ENCODE results near the gene CORO7.

Gene CORO7

DNA sequence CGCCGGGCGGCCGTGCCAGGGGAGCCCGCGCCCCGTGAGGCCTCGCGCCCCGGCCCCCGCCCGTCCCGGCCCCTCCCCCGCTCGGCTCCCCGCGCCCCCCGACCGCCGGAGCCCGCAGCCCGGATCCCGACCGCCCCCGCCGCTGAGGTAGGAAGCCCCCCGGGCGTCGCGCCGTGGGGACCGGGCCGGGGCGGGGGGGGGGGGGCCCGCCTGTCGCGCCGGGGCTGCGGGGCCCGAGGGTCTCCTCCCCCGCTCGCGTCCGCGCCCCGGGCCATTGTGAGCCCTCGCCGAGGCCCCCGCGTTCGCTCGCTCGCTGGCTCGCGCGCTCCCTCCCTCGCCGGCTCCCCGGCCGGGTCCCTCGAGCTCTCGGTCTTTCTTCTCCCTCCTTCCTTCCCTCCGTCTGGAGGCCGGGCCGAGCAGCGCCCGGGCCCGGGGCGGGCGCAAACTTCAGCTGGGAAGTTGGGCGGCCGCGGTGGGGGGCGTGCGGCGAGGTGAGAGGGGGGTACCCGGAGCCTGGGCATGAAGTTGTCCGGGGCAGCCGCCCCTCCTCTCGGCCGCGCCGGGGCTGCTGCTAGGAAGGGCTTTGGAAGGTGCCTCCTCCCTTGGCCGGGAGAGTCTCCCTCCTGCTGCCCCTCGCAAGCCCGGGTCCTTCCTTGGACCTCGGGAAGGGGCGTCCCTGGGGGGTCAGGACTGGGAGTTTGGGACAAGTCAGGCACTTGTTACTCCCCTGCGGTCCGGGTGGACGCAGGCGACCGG lies 100.1 kb downstream of the CORO7 start:
- H3K27ac ChIP-seq (ENCODE audit: low read length) = no peak overlapping the region
- H3K4me2 ChIP-seq (ENCODE audit: low read length) = peak overlapping the region; percentile 62
- no peaks in the 10 kb centered on the region for H3K79me2 ChIP-seq (ENCODE audit: low read length)
- H3K4me1 ChIP-seq (ENCODE audit: low read length) = peaks cover 11% of the 10 kb centered on the region
- no peak overlapping the region for H3K9ac ChIP-seq (ENCODE audit: low read length)
- TF ChIP-seq, protein P1, sequence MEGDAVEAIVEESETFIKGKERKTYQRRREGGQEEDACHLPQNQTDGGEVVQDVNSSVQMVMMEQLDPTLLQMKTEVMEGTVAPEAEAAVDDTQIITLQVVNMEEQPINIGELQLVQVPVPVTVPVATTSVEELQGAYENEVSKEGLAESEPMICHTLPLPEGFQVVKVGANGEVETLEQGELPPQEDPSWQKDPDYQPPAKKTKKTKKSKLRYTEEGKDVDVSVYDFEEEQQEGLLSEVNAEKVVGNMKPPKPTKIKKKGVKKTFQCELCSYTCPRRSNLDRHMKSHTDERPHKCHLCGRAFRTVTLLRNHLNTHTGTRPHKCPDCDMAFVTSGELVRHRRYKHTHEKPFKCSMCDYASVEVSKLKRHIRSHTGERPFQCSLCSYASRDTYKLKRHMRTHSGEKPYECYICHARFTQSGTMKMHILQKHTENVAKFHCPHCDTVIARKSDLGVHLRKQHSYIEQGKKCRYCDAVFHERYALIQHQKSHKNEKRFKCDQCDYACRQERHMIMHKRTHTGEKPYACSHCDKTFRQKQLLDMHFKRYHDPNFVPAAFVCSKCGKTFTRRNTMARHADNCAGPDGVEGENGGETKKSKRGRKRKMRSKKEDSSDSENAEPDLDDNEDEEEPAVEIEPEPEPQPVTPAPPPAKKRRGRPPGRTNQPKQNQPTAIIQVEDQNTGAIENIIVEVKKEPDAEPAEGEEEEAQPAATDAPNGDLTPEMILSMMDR (IDR thresholded peaks at IDR 0.05; ENCODE audit: low read depth, low read length) = no peak
- TF ChIP-seq EZH2phosphoT487 (IDR thresholded peaks at IDR 0.05; ENCODE audit: low read depth) = no peak
- H3K9me3 ChIP-seq (ENCODE audit: insufficient read depth, low read length) = no peaks in the 10 kb centered on the region
- H4K20me1 ChIP-seq (ENCODE audit: insufficient read depth, low read length) = no peaks in the 10 kb centered on the region
- H3K36me3 ChIP-seq (replicated peaks; ENCODE audit: low read depth, low read length) = no peaks in the 10 kb centered on the region
- H3K4me3 ChIP-seq (ENCODE audit: low read length) = peak overlapping the region; percentile 74
- peaks cover 24% of the 10 kb centered on the region for H3K27me3 ChIP-seq (ENCODE audit: low read depth, low read length)
- no peak overlapping the region for H2AFZ ChIP-seq (ENCODE audit: low read depth, low read length)

DNA sequence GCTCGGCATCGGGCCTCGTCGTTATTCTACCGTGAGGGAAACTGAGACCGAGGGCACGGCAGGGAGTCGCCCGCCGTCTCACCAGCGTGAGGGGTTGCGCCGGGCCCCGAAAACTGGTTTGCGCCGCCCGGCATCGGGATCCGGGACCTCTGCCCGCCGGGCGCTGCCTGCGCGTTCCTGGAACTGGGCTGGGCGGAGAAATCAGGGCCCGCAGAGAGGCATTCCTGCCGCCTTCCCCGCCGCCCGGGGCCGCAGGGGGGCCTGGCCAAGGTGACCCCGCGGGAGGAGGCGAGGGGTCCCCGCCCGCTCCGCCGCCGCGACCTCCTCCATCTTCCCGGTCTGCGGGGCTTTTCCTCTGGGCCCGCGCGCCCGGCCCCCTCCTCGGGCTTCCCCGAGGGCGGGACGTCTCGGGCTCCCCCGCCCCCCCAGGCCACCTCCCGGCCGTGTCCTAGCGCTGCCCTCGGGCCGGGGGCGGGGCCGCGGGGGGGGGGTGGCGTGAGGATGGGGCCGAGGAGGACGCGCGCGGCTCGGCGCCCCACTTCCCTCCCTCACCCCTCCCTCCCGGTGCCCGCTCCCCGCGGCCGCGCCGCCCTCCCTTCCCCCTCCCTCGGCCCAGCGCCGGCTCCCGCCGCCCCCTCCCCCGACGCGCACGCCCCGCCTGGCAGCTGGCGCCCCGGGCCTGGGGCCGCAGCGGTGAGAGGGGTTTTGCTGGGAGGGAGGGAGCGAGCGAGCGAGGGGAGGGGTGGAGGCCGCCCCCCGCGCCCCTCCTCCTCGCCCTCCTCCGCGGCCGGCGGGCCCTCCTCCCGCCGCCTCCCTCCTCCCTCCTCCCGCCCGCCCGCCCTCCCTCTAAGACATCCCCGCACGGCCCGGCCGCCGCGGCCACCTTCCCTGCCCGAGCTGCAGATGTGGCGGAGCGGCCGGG lies 100.9 kb downstream of the CORO7 start, which contains the start of gene GLIS2:
TSS of gene GLIS2 (plus strand) at position 882 of the 922 bp plus-strand sequence. CDS start 16,214 bp downstream, outside the sequence.
- H3K9me3 ChIP-seq (ENCODE audit: insufficient read depth, low read length) = no peaks in the 10 kb centered on the region
- peaks cover 24% of the 10 kb centered on the region for H3K27me3 ChIP-seq (ENCODE audit: low read depth, low read length)
- H3K27ac ChIP-seq (ENCODE audit: low read length) = no peak within 1 kb of the TSS
- H4K20me1 ChIP-seq (ENCODE audit: insufficient read depth, low read length) = no peaks in the 10 kb centered on the region
- H2AFZ ChIP-seq (ENCODE audit: low read depth, low read length) = no peak within 1 kb of the TSS; the same call in 1 of the 2 replicates
- TF ChIP-seq EZH2phosphoT487 (IDR thresholded peaks at IDR 0.05; ENCODE audit: low read depth) = no peak
- TF ChIP-seq, protein P1 (IDR thresholded peaks at IDR 0.05; ENCODE audit: low read depth, low read length) = no peak
- no peaks in the 10 kb centered on the region for H3K79me2 ChIP-seq (ENCODE audit: low read length)
- H3K36me3 ChIP-seq (replicated peaks; ENCODE audit: low read depth, low read length) = no peaks in the 10 kb centered on the region
- H3K9ac ChIP-seq (ENCODE audit: low read length) = peak within 1 kb of the TSS; percentile 45
- H3K4me2 ChIP-seq (ENCODE audit: low read length) = peak within 1 kb of the TSS; percentile 62
- peaks cover 11% of the 10 kb centered on the region for H3K4me1 ChIP-seq (ENCODE audit: low read length)
- peak within 1 kb of the TSS; percentile 75 for H3K4me3 ChIP-seq (ENCODE audit: low read length)

DNA sequence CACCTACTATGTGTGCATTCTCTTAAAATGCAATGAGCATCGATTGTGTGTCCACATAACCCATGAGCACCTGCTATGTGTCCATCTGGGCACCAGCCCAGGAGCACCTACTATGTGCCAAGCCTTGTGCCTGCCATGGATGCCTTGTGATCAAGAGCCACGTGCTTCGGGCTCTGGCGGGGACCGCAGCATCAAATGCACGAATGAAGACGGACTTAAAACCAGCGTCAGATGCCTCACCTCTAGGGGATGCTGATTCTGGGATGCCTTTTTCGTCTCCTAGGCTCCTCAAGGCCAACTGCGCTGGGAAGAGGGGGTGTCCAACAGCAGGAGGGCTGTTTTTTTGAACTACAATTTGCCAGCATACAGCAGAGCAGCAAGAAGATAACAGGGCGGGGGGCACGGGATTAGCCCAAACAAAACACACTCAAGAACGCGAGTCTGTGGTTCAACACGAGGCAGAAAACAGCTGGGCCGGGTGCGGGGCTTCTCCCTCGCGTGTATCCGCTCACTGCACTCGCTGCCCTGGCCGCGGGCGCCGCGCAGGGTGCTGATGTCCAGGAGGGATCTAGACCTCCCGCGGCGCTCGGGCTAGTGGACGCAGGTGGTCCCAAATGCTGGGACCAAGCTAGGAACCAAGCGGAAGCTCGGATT lies 101.7 kb downstream of the CORO7 start:
- peak overlapping the region; percentile 75 for H3K4me3 ChIP-seq (ENCODE audit: low read length)
- peak overlapping the region; percentile 62 for H3K4me2 ChIP-seq (ENCODE audit: low read length)
- H3K79me2 ChIP-seq (ENCODE audit: low read length) = no peaks in the 10 kb centered on the region
- H4K20me1 ChIP-seq (ENCODE audit: insufficient read depth, low read length) = no peaks in the 10 kb centered on the region
- H2AFZ ChIP-seq (ENCODE audit: low read depth, low read length) = no peak overlapping the region
- H3K27ac ChIP-seq (ENCODE audit: low read length) = no peak overlapping the region
- H3K36me3 ChIP-seq (replicated peaks; ENCODE audit: low read depth, low read length) = no peaks in the 10 kb centered on the region
- peaks cover 20% of the 10 kb centered on the region for H3K27me3 ChIP-seq (ENCODE audit: low read depth, low read length)
- TF ChIP-seq EZH2phosphoT487 (IDR thresholded peaks at IDR 0.05; ENCODE audit: low read depth) = no peak
- TF ChIP-seq, protein P1 (IDR thresholded peaks at IDR 0.05; ENCODE audit: low read depth, low read length) = no peak
- peak overlapping the region; percentile 45; the same call in 1 of the 2 replicates for H3K9ac ChIP-seq (ENCODE audit: low read length)
- no peaks in the 10 kb centered on the region for H3K9me3 ChIP-seq (ENCODE audit: insufficient read depth, low read length)
- peaks cover 16% of the 10 kb centered on the region for H3K4me1 ChIP-seq (ENCODE audit: low read length)

Data from OCI-LY3 (cell line).